Stimulated activated naive CD8-positive, alpha-beta T cell treated with anti-CD3 and anti-CD28 coated beads, Interleukin-15, Interleukin-2, amounts not matched to agents 100 U/mL and 50 U/mL, for 24 hours (primary cell): Measurements from ENCODE around the gene GPRIN2.
"Not testable (repeated sequence)": the region's sequence is repeated elsewhere in the genome, so short reads cannot be mapped to it uniquely, and the experiment has no call there.

Experiments used
- ATAC-seq: fragments of 150-1000 bp; cut with Tn5 transposase; one replicate; pipeline ENCODE4 v1.10.0; 2021
- DNase-seq: peaks from one replicate; pipeline ENCODE4 v3.0.0; 2021

The GPRIN2 gene

GRCh38 chr10:46537309-46537708, 19.1 kb downstream of the GPRIN2 start:
- DNase-seq = no peak
- ATAC-seq = no peak

GRCh38 chr10:46536781-46537180, 19.7 kb downstream of the GPRIN2 start:
- no peak for DNase-seq
- ATAC-seq = no peak

- no peak for ATAC-seq
Observed at GRCh38 chr10:46536171-46536570, 20.3 kb downstream of the GPRIN2 start.

GRCh38 chr10:46534828-46535524, 21.5 kb downstream of the GPRIN2 start:
- no peak for ATAC-seq
- DNase-seq = peak; percentile 2

More at GRCh38 chr10:46536171-46536570, 20.3 kb downstream of the GPRIN2 start:
- no peak for DNase-seq

- not testable (repeated sequence) for ATAC-seq
- peak; percentile 1 for DNase-seq
Observed at GRCh38 chr10:46532256-46532655, 24.2 kb downstream of the GPRIN2 start.

- peak; percentile 0 for DNase-seq
- ATAC-seq = no peak
Observed at GRCh38 chr10:46530249-46531186, 25.9 kb downstream of the GPRIN2 start.

- peak; percentile 0 for DNase-seq
- ATAC-seq = not testable (repeated sequence)
Observed at GRCh38 chr10:46529742-46530141, 26.7 kb downstream of the GPRIN2 start.

- ATAC-seq (no peak), DNase-seq (peak; percentile 4)
Observed at GRCh38 chr10:46528675-46529615, 27.5 kb downstream of the GPRIN2 start.

GRCh38 chr10:46528171-46528671, 28.2 kb downstream of the GPRIN2 start:
- DNase-seq (peak; percentile 2), ATAC-seq (no peak)

- DNase-seq (peak; percentile 4), ATAC-seq (no peak)
Observed at GRCh38 chr10:46527241-46527811, 29.1 kb downstream of the GPRIN2 start.

GRCh38 chr10:46526682-46527038, 29.8 kb downstream of the GPRIN2 start:
- ATAC-seq (no peak), DNase-seq (peak; percentile 10)

GRCh38 chr10:46525824-46526681, 30.4 kb downstream of the GPRIN2 start:
- DNase-seq (peak; percentile 4), ATAC-seq (no peak)

GRCh38 chr10:46525177-46525823, 31.2 kb downstream of the GPRIN2 start:
- ATAC-seq (no peak), DNase-seq (peak; percentile 4)

GRCh38 chr10:46524472-46525176, 31.8 kb downstream of the GPRIN2 start:
- no peak for ATAC-seq
- DNase-seq = peak; percentile 4

- DNase-seq (peak; percentile 3), ATAC-seq (no peak)
Observed at GRCh38 chr10:46523962-46524471, 32.4 kb downstream of the GPRIN2 start.

GRCh38 chr10:46523119-46523961, 33.1 kb downstream of the GPRIN2 start:
- ATAC-seq = no peak

GRCh38 chr10:46522295-46523118, 34.0 kb downstream of the GPRIN2 start:
- ATAC-seq (no peak), DNase-seq (no peak)

More at GRCh38 chr10:46523119-46523961, 33.1 kb downstream of the GPRIN2 start:
- peak; percentile 3 for DNase-seq
